ELR (cell line): ENCODE measurements around the gene LOC128125822.
"Not testable (repeated sequence)": the region's sequence is repeated elsewhere in the genome, so short reads cannot be mapped to it uniquely, and the experiment has no call there.

Source experiments
- DNase-seq: peaks from one replicate; pipeline ENCODE4 v3.0.0-alpha.2; 2015; ENCODE audit warnings: low read depth

LOC128125822 gene

DNA sequence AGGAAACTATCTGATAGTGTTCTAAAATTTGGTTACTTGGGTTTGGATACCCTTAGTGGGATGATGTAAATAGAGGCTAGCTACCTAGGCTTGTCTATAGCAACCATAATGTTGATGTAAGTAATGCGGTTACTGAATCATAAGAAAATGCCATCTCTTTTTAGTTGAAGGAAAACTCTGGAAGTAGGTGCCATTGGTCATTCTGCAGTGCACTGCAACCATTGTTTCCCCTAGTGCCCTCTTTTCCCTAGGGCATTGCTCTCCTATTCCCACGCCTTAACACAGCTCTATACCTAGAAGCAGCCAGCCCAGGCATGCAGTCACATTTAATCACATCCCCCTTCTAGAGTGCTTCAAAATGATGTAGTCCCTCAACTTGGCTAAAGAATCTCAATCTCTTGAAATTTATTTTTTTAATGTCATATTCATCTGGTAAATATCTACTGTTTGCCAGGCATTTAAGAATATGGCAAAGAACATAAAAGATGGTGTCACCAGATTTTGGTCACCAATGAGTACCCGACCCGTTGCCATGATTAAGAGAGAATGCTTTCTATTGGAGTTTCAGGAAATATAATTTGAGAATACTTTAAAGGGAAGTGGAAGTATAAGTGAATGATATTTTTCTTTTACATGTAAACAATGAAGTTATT, 10.4 kb downstream of the LOC128125822 start:
- DNase-seq, result no peak

DNA sequence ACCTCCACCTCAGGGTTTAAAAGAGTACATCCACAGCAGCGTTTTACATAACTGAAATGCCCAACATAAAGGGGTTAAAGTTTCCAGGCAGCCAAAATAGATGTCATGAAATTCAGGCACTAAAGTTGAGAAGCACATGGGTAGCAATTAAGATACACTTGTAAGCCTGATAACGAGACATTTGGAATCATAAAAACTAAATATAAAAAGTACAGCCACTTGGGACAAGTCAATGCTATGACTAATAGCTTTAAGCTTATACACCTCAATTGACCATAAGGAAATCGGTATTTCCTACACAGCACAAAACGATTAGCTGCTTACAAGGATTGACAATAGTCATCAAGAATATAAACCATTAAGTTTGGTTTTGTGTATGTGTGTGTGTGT, 11.8 kb downstream of the LOC128125822 start:
- peak; percentile 13 for DNase-seq

DNA sequence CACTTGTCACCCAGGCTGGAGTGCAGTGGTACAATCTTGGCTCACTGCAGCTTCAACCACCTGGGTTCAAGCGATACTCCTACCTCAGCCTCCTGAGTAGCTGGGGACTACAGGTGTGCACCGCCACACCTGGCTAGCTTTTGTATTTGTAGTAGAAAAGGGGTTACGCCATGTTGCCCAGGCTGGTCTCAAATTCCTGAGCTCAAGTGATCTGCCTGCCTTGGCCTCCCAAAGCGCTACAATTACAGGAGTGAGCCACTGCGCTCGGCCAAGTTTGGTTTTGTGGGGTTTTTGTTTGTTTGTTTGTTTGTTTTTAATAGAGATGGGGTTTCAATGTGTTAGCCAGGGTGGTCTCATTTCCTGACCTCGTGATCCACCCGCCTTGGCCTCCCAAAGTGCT, 12.3 kb downstream of the LOC128125822 start:
- no peak for DNase-seq

DNA sequence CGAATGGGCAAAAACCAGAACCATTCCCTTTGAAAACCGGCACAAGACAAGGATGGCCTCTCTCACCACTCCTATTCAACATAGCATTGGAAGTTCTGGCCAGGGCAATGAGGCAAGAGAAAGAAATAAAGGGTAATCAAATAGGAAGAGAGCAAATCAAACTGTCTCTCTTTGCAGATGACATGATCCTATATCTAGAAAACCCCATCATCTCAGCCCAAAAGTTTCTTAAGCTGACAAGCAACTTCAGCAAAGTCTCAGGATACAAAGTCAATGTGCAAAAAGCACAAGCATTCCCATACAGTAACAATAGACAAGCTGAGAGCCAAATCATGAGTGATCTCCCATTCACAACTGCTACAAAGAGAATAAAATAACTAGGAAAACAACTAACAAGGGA, 13.4 kb downstream of the LOC128125822 start:
- DNase-seq, result not testable (repeated sequence)

DNA sequence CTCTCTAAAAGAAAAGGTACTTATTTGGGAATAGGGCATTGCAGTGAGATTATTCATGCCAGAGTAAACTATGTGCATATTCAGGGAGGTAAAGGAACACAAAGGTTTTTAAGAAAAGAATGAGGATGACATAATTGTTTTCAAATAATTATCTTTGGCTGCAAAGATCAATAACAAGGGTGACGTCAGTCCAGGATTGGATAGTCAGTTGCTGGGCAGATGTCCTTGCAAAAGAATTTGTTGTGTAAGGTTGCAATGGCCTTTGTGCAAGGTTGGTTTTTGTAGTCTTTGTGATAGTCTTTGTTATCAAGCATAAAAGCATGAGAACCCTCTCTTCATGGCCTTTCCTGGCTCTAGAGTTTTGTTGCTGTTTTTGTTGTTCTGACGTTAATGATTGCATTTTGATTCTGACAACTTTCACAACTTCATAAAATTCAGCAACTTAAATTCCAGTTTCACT, 17.7 kb downstream of the LOC128125822 start:
- no peak for DNase-seq

DNA sequence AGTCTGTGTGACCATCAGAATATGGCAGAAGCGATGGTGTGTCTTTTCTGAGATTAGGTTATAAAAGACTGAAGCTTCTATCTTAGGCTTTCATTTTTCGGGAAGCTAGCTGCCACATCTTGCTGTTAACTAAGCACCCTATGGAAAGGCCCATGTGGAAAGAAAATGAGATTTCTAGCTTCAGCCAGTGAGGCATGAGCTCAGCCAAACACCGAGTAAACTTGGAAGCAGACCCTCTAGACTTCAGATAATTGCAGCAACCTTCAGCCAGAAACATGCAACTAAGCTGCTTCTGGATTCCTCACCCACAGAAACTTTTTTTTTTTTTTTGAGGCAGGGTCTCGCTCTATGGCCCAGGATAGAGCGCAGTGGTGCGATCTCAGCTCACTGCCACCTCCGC, 20.6 kb downstream of the LOC128125822 start:
- DNase-seq, result no peak

DNA sequence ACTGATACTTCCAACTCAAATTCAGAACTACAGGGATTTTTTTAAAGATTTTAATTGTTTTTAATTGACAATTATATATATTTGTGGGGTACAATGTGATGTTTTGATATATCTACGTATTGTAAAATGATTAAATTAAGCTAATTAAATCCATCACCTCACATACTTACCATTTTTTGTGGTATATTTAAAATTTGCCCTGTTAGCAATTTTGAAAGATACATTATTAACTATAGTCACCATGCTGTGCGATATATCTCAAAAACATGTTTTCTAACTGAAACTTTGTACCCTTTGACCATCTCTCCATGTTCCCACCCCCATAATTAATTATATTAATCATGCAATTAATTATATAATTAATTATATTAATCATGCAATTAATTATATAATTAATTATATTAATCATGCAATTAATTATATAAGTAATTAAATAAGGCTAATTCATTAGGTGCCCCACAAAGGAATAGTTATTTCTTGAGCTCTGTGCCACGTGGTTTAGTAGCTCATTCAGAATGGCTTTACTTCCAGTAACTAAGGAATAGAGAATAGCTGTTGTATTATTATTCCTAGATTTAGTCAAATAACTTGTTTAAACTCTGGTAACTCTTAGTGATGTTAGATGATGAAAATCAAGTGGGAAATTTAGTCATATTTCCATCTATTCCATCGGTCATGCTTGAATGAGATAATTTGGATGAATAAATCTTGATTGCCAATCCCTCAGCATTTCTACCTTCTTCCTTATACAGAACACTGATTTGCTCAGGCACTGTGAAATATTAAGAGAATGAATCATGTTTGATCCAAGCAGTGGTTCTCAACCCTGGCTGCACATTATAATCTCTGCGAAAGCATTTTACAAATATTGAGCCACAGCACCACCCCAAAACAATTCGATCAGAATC, 25.1 kb downstream of the LOC128125822 start:
- peak; percentile 51 for DNase-seq

DNA sequence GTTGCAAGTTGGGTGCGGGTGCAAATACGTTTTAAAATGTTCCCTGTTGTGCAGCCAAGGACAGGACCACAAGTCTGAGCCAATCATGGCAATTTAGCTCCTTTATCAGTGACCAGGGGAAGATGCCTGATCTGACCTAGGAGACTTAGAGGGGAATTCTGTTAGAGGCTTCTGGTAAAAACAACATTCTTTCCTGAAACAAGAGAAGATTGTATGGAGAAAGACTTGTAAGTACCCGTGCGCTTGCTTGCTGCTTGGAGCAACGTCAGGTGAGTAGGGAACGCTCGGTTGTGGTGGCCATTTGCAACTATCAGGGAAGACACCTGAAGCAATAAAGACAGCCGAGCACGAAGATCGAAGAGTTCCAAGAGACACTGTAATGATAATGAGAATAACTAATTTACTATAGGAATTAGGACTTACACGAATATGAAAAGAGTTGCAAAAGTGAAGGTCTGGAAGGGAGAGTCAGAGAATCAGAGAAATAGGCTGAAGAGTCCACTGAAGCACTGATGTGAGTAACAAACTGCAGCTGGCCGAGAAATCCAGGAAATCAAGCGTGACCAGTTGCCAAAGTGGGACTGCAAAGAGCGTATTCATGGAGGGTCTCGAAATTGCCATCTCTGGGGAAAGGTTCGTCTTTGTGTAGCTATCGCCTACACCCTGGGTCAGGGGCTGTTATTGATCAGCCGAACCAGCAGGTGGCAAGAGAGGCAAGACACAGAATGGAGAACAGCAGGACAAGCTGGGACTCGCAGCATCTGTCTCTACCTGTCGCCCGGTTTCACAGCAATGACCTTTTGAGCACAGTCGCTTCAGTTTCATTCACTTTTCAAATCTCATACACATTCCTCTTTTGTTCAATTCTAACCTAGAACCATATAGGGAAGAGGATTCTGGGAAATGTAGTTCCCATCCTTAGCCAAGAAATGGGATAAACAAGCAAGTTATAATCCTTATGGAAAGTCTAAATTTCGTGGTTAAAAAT, 26.1 kb downstream of the LOC128125822 start:
- DNase-seq, result peak; percentile 76

DNA sequence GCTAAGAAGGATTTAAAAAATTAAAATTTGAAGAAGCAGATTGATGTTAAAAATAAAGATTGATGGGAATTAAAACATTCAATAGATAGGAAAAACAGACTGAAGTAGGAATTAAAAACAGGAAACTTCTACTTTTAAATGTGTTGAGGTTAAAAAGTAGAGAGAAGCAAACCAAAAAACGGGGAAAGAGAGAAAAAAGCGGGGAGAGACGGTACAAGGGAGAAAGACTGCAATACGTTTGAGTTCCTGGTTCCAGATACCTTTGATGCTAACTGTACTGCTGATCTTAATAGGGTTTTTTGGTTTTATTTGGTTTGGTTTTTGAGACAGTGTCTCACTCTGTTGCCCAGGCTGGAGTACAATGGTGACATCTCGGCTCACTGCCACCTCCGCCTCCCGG, 27.0 kb downstream of the LOC128125822 start:
- DNase-seq, result no peak

DNA sequence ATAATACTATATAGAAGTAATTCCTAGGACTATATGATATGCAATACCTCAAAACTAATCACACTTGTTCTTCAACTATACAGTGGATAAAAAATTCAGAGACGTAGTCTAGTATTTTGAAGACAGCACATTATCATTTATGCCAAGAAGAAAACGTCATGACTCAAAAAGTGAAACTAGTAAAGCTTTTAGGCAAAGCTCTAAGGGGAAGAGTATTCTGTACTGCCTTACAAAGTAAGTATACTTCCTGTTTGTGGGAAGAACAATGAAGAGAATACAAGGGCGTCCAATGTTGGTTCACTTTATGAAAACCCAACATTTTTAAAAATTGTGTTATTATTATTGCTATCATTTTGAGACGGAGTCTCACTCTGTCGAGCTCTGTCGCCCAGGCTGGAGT, 27.9 kb downstream of the LOC128125822 start:
- DNase-seq, result no peak

DNA sequence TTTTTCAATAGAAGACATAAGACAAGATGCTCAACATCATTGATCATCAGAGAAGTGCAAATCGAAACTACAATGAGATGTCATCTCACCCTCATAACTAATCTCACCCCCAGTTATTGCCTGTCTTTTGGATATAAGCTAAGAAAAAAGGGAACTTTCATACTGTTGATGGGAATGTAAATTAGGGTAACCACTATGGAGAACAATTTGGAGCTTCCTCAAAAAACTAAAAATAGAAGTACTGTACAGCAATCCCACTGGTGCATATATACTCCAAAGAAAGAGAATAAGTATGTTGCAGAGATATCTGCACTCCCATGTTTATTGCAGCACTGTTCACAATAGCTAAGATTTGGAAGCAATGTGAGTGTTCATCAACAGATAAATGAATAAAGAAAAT, 37.0 kb downstream of the LOC128125822 start:
- no peak for DNase-seq

DNA sequence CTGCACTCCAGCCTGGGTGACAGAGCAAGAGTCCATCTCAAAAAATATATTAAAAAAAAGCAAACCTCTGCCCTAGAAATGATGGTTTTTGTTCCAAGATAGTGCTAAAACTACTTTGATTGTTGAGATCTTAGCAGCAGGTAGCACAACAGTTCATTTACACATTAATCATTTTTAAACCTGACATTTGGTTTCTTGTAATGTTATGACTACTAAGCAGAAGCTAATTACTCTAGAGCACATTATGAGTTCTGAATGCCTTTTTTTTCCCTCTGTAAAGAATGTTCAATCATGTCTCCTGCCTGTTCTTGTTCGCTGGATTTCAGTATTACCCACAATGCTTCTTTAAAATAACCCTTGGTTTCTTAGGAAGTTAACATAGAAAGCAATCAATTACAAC, 38.7 kb downstream of the LOC128125822 start:
- no peak for DNase-seq

DNA sequence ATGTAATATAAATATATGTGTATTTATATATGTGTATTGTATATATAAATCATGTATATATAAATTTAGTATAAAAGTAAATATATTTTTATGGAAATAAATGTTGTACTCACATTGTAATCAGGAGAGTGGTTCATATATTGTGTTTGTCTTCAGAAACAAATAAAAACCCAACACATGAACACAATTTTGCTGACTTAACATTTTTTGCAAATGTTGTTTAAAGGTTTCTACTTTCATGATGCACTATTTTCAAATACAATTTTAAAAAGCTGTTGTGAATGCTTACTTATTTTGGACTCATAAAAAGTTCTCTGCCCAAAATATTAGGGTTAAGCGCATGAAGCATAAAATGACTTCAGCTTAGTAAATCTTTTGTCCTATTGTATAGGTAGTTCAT, 39.3 kb downstream of the LOC128125822 start:
- no peak for DNase-seq

DNA sequence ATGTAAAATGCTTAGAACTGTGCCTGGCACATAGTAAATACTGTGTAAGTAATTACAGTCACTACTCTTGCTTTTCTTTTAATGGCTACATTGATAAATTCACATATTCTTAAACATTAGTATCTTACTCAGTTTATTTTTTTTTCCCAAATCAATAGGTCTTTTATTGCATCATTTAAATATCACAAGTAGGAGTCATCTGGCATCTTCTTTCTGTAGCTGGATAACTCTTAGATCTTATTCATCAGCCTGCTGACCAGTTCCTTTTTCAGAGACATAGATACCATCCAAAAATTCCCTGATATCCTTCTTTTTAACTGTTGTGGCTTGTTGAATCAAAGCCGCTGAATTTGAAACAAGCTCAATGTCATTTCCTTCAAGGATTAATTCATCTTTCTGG, 43.3 kb downstream of the LOC128125822 start:
- peak; percentile 20 for DNase-seq
